GM21576 (cell line): ENCODE data around the gene POLR2M.

Experiments used
- ATAC-seq: cut with Tn5 transposase; IDR thresholded peaks from one replicate; pipeline ENCODE4 v1.9.1; 2021; ENCODE audit warnings: mild to moderate bottlenecking, moderate library complexity; ENCODE audit not compliant: unreplicated experiment

POLR2M gene

GRCh38 chr15:57706405-57707209, at the start of gene POLR2M:
TSS of gene POLR2M (plus strand) at chr15:57706714. CDS start at chr15:57706843, 129 bp downstream.
- peak; percentile 92 for ATAC-seq

- no peak for ATAC-seq
These were observed 48.9 kb upstream of the POLR2M start for GRCh38 chr15:57657619-57658018.

GRCh38 chr15:57662091-57662744, 44.3 kb upstream of the POLR2M start:
- ATAC-seq: no peak

- no peak for ATAC-seq
These were observed 43.7 kb upstream of the POLR2M start for GRCh38 chr15:57662802-57663201.

DNA sequence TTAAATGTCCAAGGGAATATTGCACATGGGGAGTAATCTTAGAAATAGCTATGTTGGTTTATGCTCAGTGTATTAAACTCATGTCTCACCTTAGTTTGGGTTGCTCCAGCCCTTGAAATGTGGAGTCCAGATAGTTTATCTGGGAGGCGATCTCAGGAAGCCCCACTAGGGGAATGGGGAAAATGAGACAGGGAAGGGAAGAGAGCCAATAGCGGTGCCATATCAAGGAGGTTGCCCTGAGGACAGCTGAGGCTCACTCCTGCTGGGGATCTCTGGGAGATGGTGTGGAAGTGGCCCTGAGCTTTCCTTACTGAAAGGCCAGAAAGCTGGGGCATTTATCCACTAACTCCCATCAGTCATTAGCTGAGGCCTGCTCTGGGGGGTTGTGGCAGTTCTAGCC, 43.3 kb upstream of the POLR2M start:
- ATAC-seq: no peak

DNA sequence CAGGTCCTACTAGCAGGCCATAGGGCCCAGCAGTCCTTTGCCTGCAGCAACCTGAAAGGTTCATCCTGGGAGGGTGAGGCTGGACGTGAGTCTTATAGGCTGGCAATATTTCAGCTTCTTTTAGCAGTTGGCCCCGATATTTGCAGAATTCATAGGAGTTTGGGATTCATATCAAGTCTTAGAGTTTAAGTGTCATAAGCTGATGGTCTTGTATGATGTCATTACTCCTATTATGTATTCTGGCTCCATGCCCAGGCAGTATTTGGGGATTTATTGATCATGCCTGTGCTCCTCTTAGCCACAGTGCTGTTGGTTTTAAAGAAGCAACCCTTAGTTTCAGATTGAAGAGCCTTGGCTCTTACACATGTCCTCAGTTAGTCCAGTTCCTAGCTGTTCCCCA, 41.3 kb upstream of the POLR2M start:
- ATAC-seq: no peak

- ATAC-seq: no peak
These were observed 40.6 kb upstream of the POLR2M start for GRCh38 chr15:57665939-57666338.

DNA sequence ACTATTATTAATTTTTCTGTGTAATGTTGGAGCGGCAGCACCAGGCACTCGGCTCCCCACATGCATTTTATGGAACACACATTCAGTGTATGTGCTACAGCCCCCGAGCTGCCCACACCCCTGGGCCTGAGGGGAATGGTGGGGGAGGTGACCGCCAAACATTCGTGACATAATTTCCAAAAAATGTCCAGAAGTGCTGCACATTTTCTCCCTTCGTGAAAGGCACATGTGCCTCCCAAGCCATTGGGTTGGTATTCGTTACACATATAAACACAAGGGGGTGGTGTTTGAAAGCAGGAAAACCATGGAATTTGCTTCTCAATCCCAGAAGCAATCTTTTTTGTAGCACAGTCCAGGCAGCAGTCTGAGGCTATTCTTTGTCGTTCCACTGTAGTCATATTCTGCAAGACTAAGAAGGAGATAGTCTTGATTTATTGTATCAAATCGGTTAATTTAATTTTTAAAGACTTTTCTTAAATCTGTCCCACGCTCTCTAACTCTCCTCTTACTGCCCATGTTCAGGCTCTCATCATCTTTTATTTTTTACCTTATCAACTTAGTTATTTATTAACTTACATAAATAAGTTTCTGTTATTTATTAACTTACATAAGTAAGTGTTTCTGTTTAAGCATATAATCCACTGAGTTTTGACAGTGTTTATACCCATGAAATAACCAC, 39.2 kb upstream of the POLR2M start:
- no peak for ATAC-seq

GRCh38 chr15:57668016-57668415, 38.5 kb upstream of the POLR2M start:
- ATAC-seq: no peak

- ATAC-seq: no peak
These were observed 34.9 kb upstream of the POLR2M start for GRCh38 chr15:57671636-57672035.

- ATAC-seq: no peak
These were observed 30.9 kb upstream of the POLR2M start for GRCh38 chr15:57675481-57676181.

DNA sequence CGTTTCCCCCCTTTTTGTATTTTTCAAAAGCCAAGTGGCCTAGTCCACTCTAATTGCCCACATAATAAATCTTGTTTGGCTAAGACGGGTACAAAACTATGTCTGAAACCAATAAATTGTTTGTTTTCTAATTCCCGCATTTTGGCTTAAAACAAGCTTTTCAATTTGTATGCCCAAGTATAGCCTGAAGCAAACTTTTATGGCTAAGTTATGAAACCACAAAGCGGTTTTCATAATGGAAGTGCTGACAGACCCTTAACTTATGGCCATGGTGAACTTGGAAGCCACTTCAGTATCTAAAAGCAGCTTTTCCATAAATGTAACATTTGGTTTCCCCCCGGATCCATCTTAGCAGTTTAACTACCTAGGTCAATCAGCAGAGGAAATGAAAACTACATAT, 29.9 kb upstream of the POLR2M start:
- no peak for ATAC-seq

- ATAC-seq: no peak
These were observed 29.3 kb upstream of the POLR2M start for GRCh38 chr15:57677204-57677603.

DNA sequence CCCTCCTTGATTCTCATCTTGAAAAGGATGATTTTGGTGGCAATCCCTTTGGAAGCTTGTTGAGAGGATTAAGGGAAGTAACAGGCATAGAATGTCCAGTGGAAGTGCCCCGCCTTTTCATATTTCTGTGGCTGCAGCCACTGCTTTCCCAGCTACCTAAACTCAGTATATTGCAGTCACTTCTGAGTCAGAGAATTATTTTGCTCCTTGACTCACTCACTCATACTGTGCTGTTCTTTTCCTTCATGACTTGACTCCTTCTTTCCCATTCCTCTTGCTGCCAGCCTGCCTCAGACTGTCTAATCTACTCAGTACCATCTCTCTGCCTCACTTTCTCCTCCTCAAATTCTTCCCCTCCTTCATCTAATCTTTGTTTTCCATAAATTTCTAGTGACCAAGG, 26.5 kb upstream of the POLR2M start:
- ATAC-seq: no peak

DNA sequence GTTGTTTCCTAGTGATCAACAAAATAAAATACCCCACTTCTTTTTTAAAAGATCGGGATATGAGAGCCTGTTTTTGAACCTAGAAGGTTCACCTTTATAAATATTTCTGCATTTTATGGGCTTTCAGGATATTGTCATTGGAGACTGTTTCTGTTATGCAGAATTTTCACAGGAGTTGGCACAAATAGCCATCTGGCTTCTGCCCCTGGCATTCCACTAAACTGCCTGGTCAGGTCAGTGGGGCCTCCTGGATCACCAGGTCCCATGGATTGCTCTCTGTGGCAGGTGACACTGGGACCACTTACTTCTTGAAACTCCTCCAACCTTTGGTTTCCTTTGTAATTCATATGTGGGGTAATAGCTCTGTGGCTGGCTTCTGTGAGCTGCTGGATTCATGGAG, 25.5 kb upstream of the POLR2M start:
- no peak for ATAC-seq

DNA sequence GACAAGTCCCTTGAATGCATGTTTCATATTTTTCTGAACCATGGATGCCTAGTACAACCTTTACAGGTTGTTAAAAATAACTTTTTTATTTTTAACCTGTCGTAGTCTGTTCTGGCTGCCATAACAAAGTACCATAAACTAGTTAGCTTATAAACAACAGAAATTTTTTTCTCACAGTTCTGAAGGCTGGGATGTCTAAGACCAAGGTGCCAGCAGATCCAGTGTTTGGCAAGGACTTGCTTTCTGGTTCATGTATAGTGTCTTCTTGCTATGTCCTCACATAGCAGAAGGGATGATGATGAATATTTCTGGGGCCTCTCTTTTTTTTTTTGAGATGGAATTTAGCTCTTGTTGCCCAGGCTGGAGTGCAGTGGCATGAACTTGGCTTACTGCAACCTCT, 23.0 kb upstream of the POLR2M start:
- no peak for ATAC-seq

DNA sequence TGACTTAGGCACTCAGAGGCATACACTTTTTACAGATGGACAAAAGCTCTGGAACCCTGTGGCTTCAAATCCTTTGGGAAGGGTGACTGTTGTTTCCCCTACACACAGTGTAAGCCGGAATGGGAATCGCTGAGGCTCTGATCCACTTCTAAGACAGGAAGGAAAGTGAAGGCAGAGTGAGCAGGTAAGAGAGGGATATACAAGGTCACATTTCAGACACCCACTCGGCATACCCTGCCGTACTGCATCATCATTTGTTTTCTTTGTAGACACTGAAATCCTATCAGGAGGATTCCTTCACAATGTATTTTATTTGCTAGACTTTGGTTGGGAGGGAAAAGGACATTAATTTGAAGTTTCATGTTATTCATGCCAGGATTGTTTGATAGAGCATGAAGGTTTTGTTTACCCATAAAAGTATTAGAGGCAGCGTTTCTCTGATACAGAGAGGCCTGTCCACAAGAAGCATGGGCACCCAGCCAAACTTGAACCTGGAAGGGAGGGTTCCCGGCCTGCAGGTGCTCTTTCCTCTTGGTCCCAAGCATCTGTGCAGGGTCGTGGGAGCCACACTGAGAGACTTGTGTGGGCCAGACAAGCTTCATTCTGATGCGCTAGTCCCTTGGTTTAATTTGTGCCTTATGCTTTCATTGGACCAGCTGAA, 21.9 kb upstream of the POLR2M start:
- ATAC-seq: no peak

- ATAC-seq: no peak
These were observed 21.0 kb upstream of the POLR2M start for GRCh38 chr15:57685306-57686095.

DNA sequence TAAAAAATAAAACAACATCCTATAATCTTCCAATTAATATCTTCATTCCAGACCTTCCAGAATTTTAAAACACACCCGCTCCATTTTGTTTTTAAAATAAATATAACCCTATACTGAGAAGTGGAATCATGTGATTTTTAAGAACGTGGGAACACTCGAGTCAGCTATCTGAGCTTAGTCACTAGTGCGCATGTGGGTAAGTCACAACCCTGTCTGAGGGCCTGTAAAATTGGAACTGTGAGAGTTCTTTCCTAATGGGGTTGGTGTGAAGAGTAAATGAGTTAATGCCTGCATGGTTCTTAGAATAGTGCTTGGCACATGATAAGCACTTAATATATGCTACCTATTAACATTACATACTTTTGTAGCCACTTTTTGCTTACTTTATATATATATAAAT, 19.9 kb upstream of the POLR2M start:
- no peak for ATAC-seq

- ATAC-seq: no peak
These were observed 16.1 kb upstream of the POLR2M start for GRCh38 chr15:57690341-57690966.
